SK-N-SH treated with all-trans-retinoic acid at 6 μM for 48 hours (cell line): ENCODE results near the gene PRMT7.

Experiments
- ATAC-seq: fragments of 200-7000 bp; cut with Tn5 transposase; 3 replicates; pipeline ENCODE4 v1.9.1; 2020; ENCODE audit warnings: mild to moderate bottlenecking, moderate library complexity
- ARNTL ChIP-seq: fragments of 450-650 bp; formaldehyde crosslinking; IDR thresholded peaks from 2 replicates; pipeline ENCODE4 v1.5.0; 2020; ENCODE audit warnings: low read depth, mild to moderate bottlenecking, moderate library complexity, borderline replicate concordance
- BACH2 ChIP-seq: fragments of 250-450 bp; sonication (Bioruptor Pico); IDR thresholded peaks from 2 replicates; pipeline ENCODE4 v1.9.0; 2021; ENCODE audit warnings: mild to moderate bottlenecking, borderline replicate concordance
- CREB5 ChIP-seq: fragments of 250-450 bp; sonication (Bioruptor Pico); IDR thresholded peaks from 2 replicates; pipeline ENCODE4 v1.5.1; 2020; ENCODE audit warnings: low read depth, mild to moderate bottlenecking, moderate library complexity
- CSDC2 ChIP-seq: fragments of 250-450 bp; sonication (Bioruptor Pico); IDR thresholded peaks from 2 replicates; pipeline ENCODE4 v1.5.0; 2020; ENCODE audit warnings: mild to moderate bottlenecking, moderate library complexity
- ESRRG ChIP-seq: fragments of 250-450 bp; sonication (Bioruptor Pico); IDR thresholded peaks from 2 replicates; pipeline ENCODE4 v1.6.1; 2021; ENCODE audit warnings: mild to moderate bottlenecking
- GLIS3 ChIP-seq: fragments of 250-450 bp; sonication (Bioruptor Pico); IDR thresholded peaks from 2 replicates; pipeline ENCODE4 v1.5.0; 2020; ENCODE audit warnings: mild to moderate bottlenecking, moderate library complexity
- ISL1 ChIP-seq: fragments of 250-450 bp; sonication (Bioruptor Pico); IDR thresholded peaks from 2 replicates; pipeline ENCODE4 v2.1.2; 2022; ENCODE audit warnings: mild to moderate bottlenecking, moderate library complexity
- PATZ1 ChIP-seq: fragments of 250-450 bp; sonication (Bioruptor Pico); IDR thresholded peaks from 2 replicates; pipeline ENCODE4 v1.8.0; 2020; ENCODE audit warnings: mild to moderate bottlenecking, moderate library complexity, borderline replicate concordance
- POU6F1 ChIP-seq: fragments of 250-450 bp; sonication (Bioruptor Pico); IDR thresholded peaks from 2 replicates; pipeline ENCODE4 v1.8.0; 2021; ENCODE audit warnings: low read depth, mild to moderate bottlenecking, moderate library complexity, borderline replicate concordance
- PPARA ChIP-seq: fragments of 250-450 bp; sonication (Bioruptor Pico); IDR thresholded peaks from 2 replicates; pipeline ENCODE4 v1.5.0; 2020; ENCODE audit warnings: mild to moderate bottlenecking, borderline replicate concordance
- RARB ChIP-seq: fragments of 250-450 bp; sonication (Bioruptor Pico); IDR thresholded peaks from 2 replicates; pipeline ENCODE4 v1.8.0; 2021; ENCODE audit warnings: mild to moderate bottlenecking, moderate library complexity
- SNAI2 ChIP-seq: fragments of 250-450 bp; sonication (Bioruptor Pico); IDR thresholded peaks from 2 replicates; pipeline ENCODE4 v1.5.0; 2020; ENCODE audit warnings: mild to moderate bottlenecking, moderate library complexity
- TCF4 ChIP-seq: fragments of 250-450 bp; sonication (Bioruptor Pico); IDR thresholded peaks from 2 replicates; pipeline ENCODE4 v1.8.0; 2021; ENCODE audit warnings: mild to moderate bottlenecking, moderate library complexity, borderline replicate concordance
- TOX ChIP-seq: fragments of 250-450 bp; sonication (Bioruptor Pico); IDR thresholded peaks from 2 replicates; pipeline ENCODE4 v1.8.0; 2021; ENCODE audit warnings: mild to moderate bottlenecking, moderate library complexity, borderline replicate concordance
- TSHZ2 ChIP-seq: fragments of 250-450 bp; sonication (Bioruptor Pico); IDR thresholded peaks from 2 replicates; pipeline ENCODE4 v1.5.0; 2020; ENCODE audit warnings: mild to moderate bottlenecking, moderate library complexity
- ZC3H10 ChIP-seq: fragments of 250-450 bp; sonication (Bioruptor Pico); IDR thresholded peaks from 2 replicates; pipeline ENCODE4 v1.5.1; 2021; ENCODE audit warnings: mild to moderate bottlenecking, moderate library complexity
- ZFP3 ChIP-seq: fragments of 250-450 bp; sonication (Bioruptor Pico); IDR thresholded peaks from 2 replicates; pipeline ENCODE4 v1.5.0; 2020; ENCODE audit warnings: mild to moderate bottlenecking, moderate library complexity
- ZFP30 ChIP-seq: fragments of 450-650 bp; formaldehyde crosslinking; IDR thresholded peaks from 2 replicates; pipeline ENCODE4 v1.5.0; 2022; ENCODE audit warnings: mild to moderate bottlenecking, moderate library complexity
- ZNF565 ChIP-seq: fragments of 450-650 bp; formaldehyde crosslinking; conservative IDR thresholded peaks from 2 replicates; pipeline ENCODE4 v1.5.0; 2020; ENCODE audit warnings: low read depth, mild to moderate bottlenecking, moderate library complexity
- ZNF70 ChIP-seq: fragments of 450-650 bp; formaldehyde crosslinking; IDR thresholded peaks from 2 replicates; pipeline ENCODE4 v1.5.0; 2020; ENCODE audit warnings: mild to moderate bottlenecking, moderate library complexity
- ZNF8 ChIP-seq: fragments of 450-650 bp; formaldehyde crosslinking; IDR thresholded peaks from 2 replicates; pipeline ENCODE4 v1.5.0; 2020; ENCODE audit warnings: mild to moderate bottlenecking, moderate library complexity

PRMT7 gene

GRCh38 chr16:68309799-68310198 is 1.0 kb upstream of the PRMT7 start:
- ATAC-seq = no peak
- TF ChIP-seq SNAI2 (CRISPR knock-in tag) = no peak

GRCh38 chr16:68310437-68310773 is 414 bp upstream of the PRMT7 start:
- peak; percentile 59 for ATAC-seq
- TF ChIP-seq GLIS3 (no peak), RARB (CRISPR knock-in tag) (no peak)

- ATAC-seq = no peak
- no peak for TF ChIP-seq RARB (CRISPR knock-in tag)
- TF ChIP-seq CSDC2 (CRISPR knock-in tag) = no peak
These were observed 2.3 kb downstream of the PRMT7 start for GRCh38 chr16:68313116-68313515.

- TF ChIP-seq PATZ1 (CRISPR knock-in tag) (no peak), PPARA (CRISPR knock-in tag) (no peak), TCF4 (CRISPR knock-in tag) (no peak), POU6F1 (no peak), ZNF70 (CRISPR knock-in tag) (no peak), GLIS3 (no peak), ZNF8 (CRISPR knock-in tag) (no peak), ESRRG (CRISPR knock-in tag) (no peak), RARB (CRISPR knock-in tag) (no peak), TOX (CRISPR knock-in tag) (no peak), ARNTL (no peak), SNAI2 (CRISPR knock-in tag) (no peak), ZNF565 (CRISPR knock-in tag) (no peak), TSHZ2 (no peak), ZC3H10 (CRISPR knock-in tag) (no peak), CREB5 (CRISPR knock-in tag) (no peak), ZFP30 (CRISPR knock-in tag) (no peak), BACH2 (CRISPR knock-in tag) (no peak)
- TF ChIP-seq, all 23 proteins: peak for 0
- ATAC-seq = no peak
These were observed 8.5 kb downstream of the PRMT7 start for GRCh38 chr16:68319185-68319908.

- no peak for ATAC-seq
- TF ChIP-seq ESRRG (CRISPR knock-in tag) = no peak
- TF ChIP-seq ZFP3 (CRISPR knock-in tag) = no peak
- TF ChIP-seq ZC3H10 (CRISPR knock-in tag) = no peak
- TF ChIP-seq CSDC2 (CRISPR knock-in tag) = no peak
- no peak for TF ChIP-seq BACH2 (CRISPR knock-in tag)
- no peak for TF ChIP-seq RARB (CRISPR knock-in tag)
- no peak for TF ChIP-seq ZFP30 (CRISPR knock-in tag)
- TF ChIP-seq TCF4 (CRISPR knock-in tag) = no peak
- no peak for TF ChIP-seq PATZ1 (CRISPR knock-in tag)
- TF ChIP-seq ISL1 (CRISPR knock-in tag) = no peak
- TF ChIP-seq ZNF70 (CRISPR knock-in tag) = no peak
- TF ChIP-seq GLIS3 = no peak
- TF ChIP-seq ZNF565 (CRISPR knock-in tag) = no peak
These were observed 13.5 kb downstream of the PRMT7 start for GRCh38 chr16:68324336-68324735.
